ENCODE results near the gene ATP5ME. TPM values are rescaled to one million over a fixed set of nuclear protein-coding genes. Genes with fewer than 3 reads are reported as not detected.

The ATP5ME gene
- total RNA-seq, 1 experiment from 2014 or later = 330 TPM

- ChIA-PET CTCF (no interaction called here), RAD21 (ENCODE audit: low non-redundant PET in 1 of 2, low total read pairs in 2 of 2, uncharacterized antibody in 2 of 2, unreplicated experiment in 2 of 2) (no interaction called here), POLR2A (no interaction called here)
- Histone ChIP-seq H3K9me3 (ENCODE audit: control insufficient read depth in 1 of 2, insufficient read depth in 1 of 2, low read depth in 1 of 2, low read length in 2 of 2) (no peaks in the 10 kb centered on the region), H3K4me2 (ENCODE audit: low read length) (no peak overlapping the region), H3K4me1 (ENCODE audit: control insufficient read depth in 1 of 2, insufficient read depth in 2 of 2, low read length in 2 of 2) (peaks cover 3 to 9% of the 10 kb centered on the region in 2 experiments; a peak in 3 of 4 replicates), H3K9me2 (ENCODE audit: insufficient read depth) (no peaks in the 10 kb centered on the region), H2AFZ (ENCODE audit: low read depth, low read length, poor library complexity, severe bottlenecking) (no peak overlapping the region), H3K4me3 (replicated peaks in 1 of 2; ENCODE audit: low read depth in 1 of 2, low read length in 2 of 2) (no peak overlapping the region), H3K27ac (ENCODE audit: low read depth, low read length) (no peak overlapping the region), H3K79me2 (ENCODE audit: insufficient read depth, low read length) (peaks cover 23% of the 10 kb centered on the region), H3K36me3 (ENCODE audit: control insufficient read depth in 1 of 2, insufficient read depth in 2 of 2, low read length in 2 of 2) (no peaks in the 10 kb centered on the region), H3K27me3 (ENCODE audit: insufficient read depth, low read length) (no peaks in the 10 kb centered on the region), H4K20me1 (ENCODE audit: insufficient read depth) (no peaks in the 10 kb centered on the region), H3K9ac (ENCODE audit: low read length) (no peak overlapping the region)
- DNase-seq (ENCODE audit: low read depth, low spot score) = no peak
- TF ChIP-seq RAD21 (IDR thresholded peaks at IDR 0.05; ENCODE audit: low read depth) (no peak), ELF1 (IDR thresholded peaks at IDR 0.05; ENCODE audit: borderline replicate concordance, low read depth) (no peak), POLR2A (IDR thresholded peaks at IDR 0.05; ENCODE audit: borderline replicate concordance, extremely low read depth, insufficient read depth, insufficient read length) (no peak), EGR1 (IDR thresholded peaks at IDR 0.05; ENCODE audit: low read depth) (no peak), FOSL1 (IDR thresholded peaks at IDR 0.05; ENCODE audit: low read depth) (no peak), SP1 (IDR thresholded peaks at IDR 0.05; ENCODE audit: low read depth) (no peak), CEBPB (IDR thresholded peaks at IDR 0.05; ENCODE audit: low read depth) (no peak), POLR2AphosphoS5 (IDR thresholded peaks at IDR 0.05; ENCODE audit: low read depth, low read length) (no peak), ZFX (IDR thresholded peaks at IDR 0.05) (no peak), EZH2phosphoT487 (IDR thresholded peaks at IDR 0.05; ENCODE audit: borderline replicate concordance) (no peak), ZNF274 (IDR thresholded peaks at IDR 0.05; ENCODE audit: low read depth, low read length) (no peak), EZH2 (IDR thresholded peaks at IDR 0.05) (no peak), SIN3A (IDR thresholded peaks at IDR 0.05; ENCODE audit: low read depth) (no peak)
- TF ChIP-seq, protein P1, sequence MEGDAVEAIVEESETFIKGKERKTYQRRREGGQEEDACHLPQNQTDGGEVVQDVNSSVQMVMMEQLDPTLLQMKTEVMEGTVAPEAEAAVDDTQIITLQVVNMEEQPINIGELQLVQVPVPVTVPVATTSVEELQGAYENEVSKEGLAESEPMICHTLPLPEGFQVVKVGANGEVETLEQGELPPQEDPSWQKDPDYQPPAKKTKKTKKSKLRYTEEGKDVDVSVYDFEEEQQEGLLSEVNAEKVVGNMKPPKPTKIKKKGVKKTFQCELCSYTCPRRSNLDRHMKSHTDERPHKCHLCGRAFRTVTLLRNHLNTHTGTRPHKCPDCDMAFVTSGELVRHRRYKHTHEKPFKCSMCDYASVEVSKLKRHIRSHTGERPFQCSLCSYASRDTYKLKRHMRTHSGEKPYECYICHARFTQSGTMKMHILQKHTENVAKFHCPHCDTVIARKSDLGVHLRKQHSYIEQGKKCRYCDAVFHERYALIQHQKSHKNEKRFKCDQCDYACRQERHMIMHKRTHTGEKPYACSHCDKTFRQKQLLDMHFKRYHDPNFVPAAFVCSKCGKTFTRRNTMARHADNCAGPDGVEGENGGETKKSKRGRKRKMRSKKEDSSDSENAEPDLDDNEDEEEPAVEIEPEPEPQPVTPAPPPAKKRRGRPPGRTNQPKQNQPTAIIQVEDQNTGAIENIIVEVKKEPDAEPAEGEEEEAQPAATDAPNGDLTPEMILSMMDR (IDR thresholded peaks at IDR 0.05 in 2 of 3, conservative IDR thresholded peaks at IDR 0.05 in 1 of 3; ENCODE audit: borderline replicate concordance in 1 of 3, insufficient read depth in 1 of 3, low read depth in 2 of 3, low read length in 2 of 3) = no peak
- no TSS peak for BruUV-seq (replicated peaks)
- ATAC-seq = no peak
- intact Hi-C loops (cut with micrococcal nuclease) = no loop called here
Measured at GRCh38 chr4:703336-704197, 29.5 kb upstream of the ATP5ME start.
